ENCODE measurements around the gene LRIT2. TPM values are rescaled to one million over a fixed set of nuclear protein-coding genes. Genes with fewer than 3 reads are reported as not detected.

The LRIT2 gene
- total RNA-seq, 1 donor from 2014 or later: not detected

DNA sequence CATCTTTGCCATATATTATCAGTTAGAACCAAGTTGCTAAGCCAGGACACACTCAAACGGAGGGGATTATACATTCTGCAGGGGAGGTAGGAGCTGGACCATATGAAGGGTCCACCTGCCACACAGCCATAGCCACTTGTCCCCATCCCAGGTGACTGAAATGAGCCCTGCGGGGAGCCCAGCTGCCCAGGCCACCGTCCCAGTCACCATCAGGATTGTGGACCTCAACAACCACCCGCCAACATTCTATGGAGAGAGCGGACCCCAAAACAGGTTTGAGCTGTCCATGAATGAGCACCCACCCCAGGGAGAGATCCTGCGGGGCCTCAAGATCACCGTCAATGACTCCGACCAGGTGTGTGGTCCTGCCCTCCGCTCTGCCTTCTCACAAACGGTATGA, 17.3 kb downstream of the LRIT2 start:
- Mint-ChIP-seq H3K4me1 (no peaks in the 10 kb centered on the region), H3K27ac (no peak overlapping the region), H3K36me3 (ENCODE audit: low read depth) (no peaks in the 10 kb centered on the region), H3K9me3 (no peaks in the 10 kb centered on the region), H3K4me3 (no peak overlapping the region), H3K27me3 (peaks cover 13% of the 10 kb centered on the region)
- intact Hi-C loops (cut with micrococcal nuclease): no loop called here
- no peak for DNase-seq

DNA sequence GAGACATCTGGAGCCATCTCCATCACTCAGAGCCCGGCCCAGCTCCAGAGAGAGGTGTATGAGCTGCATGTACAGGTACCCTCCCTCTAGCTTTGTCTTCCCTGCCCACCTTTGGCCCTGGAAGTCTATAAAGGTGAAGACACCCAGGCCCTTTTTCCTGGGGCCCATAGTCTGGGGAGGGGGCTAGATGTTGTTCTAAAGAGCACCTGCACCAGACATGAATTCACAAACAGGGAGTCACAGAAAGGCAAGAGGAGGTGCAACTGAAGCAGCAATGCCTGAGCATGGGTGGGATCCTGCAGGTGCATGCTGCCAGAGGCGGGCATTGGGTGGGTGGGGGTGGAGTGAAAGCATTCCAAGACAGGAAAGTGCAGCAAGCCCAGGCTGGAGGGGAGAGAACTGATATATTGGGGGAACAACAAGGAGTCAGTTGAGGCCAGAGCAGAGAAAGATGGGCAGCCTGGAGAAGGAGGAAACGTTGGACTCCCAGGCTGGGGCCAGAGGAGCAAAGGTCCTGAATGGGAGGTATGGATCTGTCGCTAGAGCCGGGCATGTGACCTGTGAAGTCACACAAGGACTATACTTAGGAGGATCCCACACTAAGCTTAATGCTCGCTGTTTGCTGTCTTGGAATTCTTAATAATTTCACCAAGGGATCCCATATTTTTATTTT, 19.4 kb downstream of the LRIT2 start:
- Mint-ChIP-seq H3K4me3 (no peak overlapping the region), H3K27me3 (peaks cover 11% of the 10 kb centered on the region), H3K36me3 (ENCODE audit: low read depth) (no peaks in the 10 kb centered on the region), H3K9me3 (no peaks in the 10 kb centered on the region), H3K27ac (no peak overlapping the region), H3K4me1 (no peaks in the 10 kb centered on the region)
- DNase-seq: no peak
- intact Hi-C loops (cut with micrococcal nuclease): loop anchor here (1.0 kb wide), 1 partner anchor 58 kb away; no protein-coding TSS in a partner anchor

DNA sequence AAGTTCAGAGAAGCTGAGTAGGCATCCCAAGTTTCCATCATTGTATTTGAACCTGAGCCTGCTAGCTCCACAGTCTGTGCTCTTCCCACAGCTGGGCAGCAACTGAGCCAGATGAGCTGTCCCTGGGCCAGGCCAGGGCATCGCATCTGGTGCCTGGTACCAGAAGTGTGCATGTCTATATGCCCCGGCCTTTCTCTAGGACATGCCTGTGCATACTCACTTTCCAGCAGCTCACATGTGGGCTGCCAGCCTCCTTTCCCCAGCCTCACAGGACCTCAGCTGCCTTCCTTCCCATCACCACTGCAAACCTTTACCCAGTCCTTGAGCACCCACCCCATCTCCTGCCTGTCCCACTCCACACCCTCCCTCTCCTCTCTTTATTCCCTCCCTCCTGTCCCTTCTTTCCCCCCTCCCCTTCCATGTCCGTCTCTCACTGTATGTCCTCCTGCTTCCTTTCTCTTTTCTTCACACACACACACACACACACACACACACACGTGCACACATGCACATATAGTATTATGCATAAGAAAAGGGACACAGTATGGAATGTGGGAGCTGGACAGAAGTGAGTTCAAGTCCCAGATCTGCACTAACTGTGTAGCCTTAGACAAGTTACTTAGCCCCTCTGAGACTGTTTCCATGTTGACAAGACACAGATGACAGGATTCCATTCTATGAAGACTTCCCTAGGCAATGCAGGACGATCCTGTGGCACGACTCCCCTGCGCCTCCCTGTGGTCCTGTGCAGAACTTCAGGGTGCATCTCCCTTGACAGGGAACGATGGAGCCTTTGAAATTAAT, 20.1 kb downstream of the LRIT2 start:
- no peak overlapping the region for H3K27ac Mint-ChIP-seq
- no peak overlapping the region for H3K4me3 Mint-ChIP-seq
- H3K9me3 Mint-ChIP-seq: no peaks in the 10 kb centered on the region
- DNase-seq: peak; percentile 89
- H3K36me3 Mint-ChIP-seq (ENCODE audit: low read depth): no peaks in the 10 kb centered on the region
- H3K4me1 Mint-ChIP-seq: no peaks in the 10 kb centered on the region
- intact Hi-C loops (cut with micrococcal nuclease): loop anchor here (1.0 kb wide), 1 partner anchor 57 kb away; no protein-coding TSS in a partner anchor
- H3K27me3 Mint-ChIP-seq: peaks cover 14% of the 10 kb centered on the region

DNA sequence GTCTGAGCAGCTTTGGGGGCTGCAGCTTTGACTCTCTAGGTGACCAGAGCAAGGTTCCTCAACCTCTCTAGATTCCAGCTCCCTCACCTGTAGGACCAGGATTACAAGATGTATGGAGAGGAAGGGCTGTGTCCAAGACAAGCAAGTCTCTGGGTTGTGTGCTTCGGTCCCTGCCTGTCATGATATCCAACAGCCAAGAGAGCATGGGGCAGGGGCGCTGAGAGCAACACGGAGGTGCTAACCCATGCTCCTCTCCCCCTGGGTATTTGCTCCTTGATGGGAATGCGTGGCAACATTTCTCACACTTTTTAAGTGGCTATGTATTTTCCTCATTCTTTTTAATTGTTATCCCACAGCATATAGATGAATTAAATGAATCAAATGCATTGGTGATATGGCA, 20.7 kb downstream of the LRIT2 start:
- no peak overlapping the region for H3K4me3 Mint-ChIP-seq
- H3K27me3 Mint-ChIP-seq: peaks cover 16% of the 10 kb centered on the region
- no peaks in the 10 kb centered on the region for H3K36me3 Mint-ChIP-seq (ENCODE audit: low read depth)
- H3K4me1 Mint-ChIP-seq: no peaks in the 10 kb centered on the region
- intact Hi-C loops (cut with micrococcal nuclease): loop anchor here (1.0 kb wide), 1 partner anchor 56 kb away; no protein-coding TSS in a partner anchor
- no peaks in the 10 kb centered on the region for H3K9me3 Mint-ChIP-seq
- no peak overlapping the region for H3K27ac Mint-ChIP-seq
- DNase-seq: no peak

DNA sequence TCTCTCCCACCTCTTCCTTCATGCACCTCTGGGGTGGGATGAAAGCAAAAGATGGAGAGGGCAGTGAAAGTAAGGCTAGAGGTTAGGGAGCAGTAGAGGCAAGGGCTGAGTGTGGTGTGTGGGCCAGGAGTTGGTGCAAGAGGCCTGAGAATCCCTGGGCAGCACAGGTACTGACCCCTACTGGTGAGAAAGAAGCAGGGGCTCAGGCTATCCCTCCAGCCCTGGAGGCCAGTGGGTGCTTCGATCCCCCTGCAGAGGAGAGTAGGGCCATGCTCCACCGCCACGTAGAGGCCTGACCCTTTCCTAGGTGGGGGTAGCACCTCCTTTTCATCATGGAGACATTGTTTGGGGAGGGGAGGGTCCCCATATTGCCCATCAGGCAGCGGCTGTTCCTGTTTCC, 21.2 kb downstream of the LRIT2 start:
- H3K9me3 Mint-ChIP-seq: no peaks in the 10 kb centered on the region
- H3K36me3 Mint-ChIP-seq (ENCODE audit: low read depth): no peaks in the 10 kb centered on the region
- no peak for DNase-seq
- intact Hi-C loops (cut with micrococcal nuclease): no loop called here
- H3K27ac Mint-ChIP-seq: no peak overlapping the region
- no peaks in the 10 kb centered on the region for H3K4me1 Mint-ChIP-seq
- no peak overlapping the region for H3K4me3 Mint-ChIP-seq
- H3K27me3 Mint-ChIP-seq: peaks cover 16% of the 10 kb centered on the region

DNA sequence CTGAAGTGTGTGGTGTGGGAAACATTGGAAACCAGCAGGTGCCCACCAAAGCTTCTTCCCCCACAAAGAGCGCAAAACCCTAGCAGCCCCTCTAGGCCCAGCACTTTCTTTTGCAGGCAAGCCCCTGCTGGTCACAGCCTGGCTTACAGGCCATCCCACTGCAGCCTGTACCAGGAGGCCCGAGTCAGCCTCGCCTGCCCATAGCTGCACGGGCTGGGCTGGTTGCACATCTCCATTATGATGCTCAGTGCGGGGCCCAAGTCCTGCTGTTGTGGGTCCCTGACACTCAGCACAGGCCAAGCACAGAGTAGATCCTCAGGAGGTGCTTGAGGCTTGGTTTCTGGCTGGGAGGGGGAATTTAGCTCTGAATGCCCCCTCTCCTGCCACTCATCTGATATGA, 23.0 kb downstream of the LRIT2 start:
- intact Hi-C loops (cut with micrococcal nuclease): no loop called here
- H3K36me3 Mint-ChIP-seq (ENCODE audit: low read depth): no peaks in the 10 kb centered on the region
- no peak overlapping the region for H3K4me3 Mint-ChIP-seq
- H3K27ac Mint-ChIP-seq: no peak overlapping the region
- DNase-seq: no peak
- no peaks in the 10 kb centered on the region for H3K9me3 Mint-ChIP-seq
- peaks cover 21% of the 10 kb centered on the region for H3K27me3 Mint-ChIP-seq
- H3K4me1 Mint-ChIP-seq: no peaks in the 10 kb centered on the region

DNA sequence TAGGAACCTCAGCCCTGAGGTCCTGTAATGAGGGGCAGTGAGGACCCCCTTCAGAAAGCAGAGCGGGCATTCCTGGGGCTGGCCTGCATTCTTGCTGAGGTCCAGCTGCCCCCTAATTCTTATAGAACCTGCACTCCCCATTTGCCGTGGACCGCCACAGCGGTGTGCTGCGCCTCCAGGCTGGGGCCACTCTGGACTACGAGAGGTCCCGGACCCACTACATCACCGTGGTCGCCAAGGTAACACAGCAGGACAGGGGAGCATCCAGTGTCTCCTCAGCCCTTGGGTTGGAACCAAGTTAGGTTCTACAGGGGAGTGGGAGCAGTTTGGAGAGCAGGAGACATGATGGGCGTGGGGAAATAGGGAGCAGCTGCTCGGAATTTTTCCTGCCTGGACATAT, 23.7 kb downstream of the LRIT2 start:
- H3K27me3 Mint-ChIP-seq: peaks cover 21% of the 10 kb centered on the region
- intact Hi-C loops (cut with micrococcal nuclease): no loop called here

DNA sequence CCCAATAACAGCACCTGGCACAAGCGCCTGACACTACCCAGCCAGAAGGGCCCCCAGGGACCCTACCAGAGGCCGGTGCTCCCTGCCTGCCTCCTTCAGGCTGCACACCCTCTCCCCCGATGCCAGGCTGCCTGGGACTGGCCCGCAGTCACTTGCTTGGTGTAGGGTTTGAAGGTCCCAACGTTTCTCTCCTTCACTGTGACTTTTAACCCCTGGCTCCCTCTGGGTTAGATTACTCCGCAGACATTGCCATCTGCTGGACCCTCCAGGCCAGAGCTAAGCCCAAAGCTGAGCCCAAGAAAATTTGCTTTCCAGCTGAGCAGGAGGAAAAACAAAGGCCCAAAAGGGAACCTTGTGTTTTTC, 24.1 kb downstream of the LRIT2 start:
- intact Hi-C loops (cut with micrococcal nuclease): no loop called here
- H3K9me3 Mint-ChIP-seq: no peaks in the 10 kb centered on the region
- H3K4me1 Mint-ChIP-seq: no peaks in the 10 kb centered on the region
- H3K36me3 Mint-ChIP-seq (ENCODE audit: low read depth): no peaks in the 10 kb centered on the region
- peaks cover 25% of the 10 kb centered on the region for H3K27me3 Mint-ChIP-seq
- no peak overlapping the region for H3K4me3 Mint-ChIP-seq
- H3K27ac Mint-ChIP-seq: no peak overlapping the region
- no peak for DNase-seq

More for the DNA sequence above, 23.7 kb downstream of the LRIT2 start:
- H3K27ac Mint-ChIP-seq: no peak overlapping the region
- no peak for DNase-seq
- no peaks in the 10 kb centered on the region for H3K4me1 Mint-ChIP-seq
- H3K36me3 Mint-ChIP-seq (ENCODE audit: low read depth): no peaks in the 10 kb centered on the region
- no peak overlapping the region for H3K4me3 Mint-ChIP-seq
- no peaks in the 10 kb centered on the region for H3K9me3 Mint-ChIP-seq

DNA sequence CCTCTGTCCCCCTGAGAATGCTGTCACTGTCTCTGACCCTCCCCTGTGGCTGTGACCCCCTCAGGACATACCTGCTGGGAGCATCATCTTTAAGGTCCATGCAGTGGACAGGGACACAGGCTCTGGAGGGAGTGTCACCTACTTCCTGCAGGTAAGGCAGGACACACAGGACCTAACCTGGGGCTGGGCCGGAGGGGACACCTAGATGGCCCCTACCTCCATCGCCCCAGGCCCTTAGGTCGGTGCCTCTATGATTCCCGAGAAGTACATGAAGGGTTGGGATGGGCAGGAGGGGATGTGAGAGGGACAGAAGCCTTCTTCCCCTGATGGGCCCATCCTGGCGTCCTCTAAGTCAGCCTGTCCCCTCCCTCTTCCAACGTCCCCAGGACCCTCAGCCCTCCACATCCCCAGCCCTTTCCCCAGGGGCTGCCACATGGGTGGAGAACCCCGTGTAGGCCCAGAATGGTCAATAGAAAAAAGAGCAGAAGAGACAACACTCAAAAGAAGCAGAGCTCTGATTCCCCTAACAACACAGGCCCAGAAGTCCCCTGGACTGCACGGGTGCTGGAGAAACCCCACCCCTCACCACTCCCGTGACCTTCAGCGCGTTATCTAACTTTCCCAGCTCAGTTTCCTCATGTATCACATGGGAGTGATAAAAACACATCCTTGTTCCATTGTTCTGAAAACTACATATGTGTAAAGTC, 24.7 kb downstream of the LRIT2 start:
- H3K4me3 Mint-ChIP-seq: no peak overlapping the region
- no peak overlapping the region for H3K27ac Mint-ChIP-seq
- intact Hi-C loops (cut with micrococcal nuclease): no loop called here

DNA sequence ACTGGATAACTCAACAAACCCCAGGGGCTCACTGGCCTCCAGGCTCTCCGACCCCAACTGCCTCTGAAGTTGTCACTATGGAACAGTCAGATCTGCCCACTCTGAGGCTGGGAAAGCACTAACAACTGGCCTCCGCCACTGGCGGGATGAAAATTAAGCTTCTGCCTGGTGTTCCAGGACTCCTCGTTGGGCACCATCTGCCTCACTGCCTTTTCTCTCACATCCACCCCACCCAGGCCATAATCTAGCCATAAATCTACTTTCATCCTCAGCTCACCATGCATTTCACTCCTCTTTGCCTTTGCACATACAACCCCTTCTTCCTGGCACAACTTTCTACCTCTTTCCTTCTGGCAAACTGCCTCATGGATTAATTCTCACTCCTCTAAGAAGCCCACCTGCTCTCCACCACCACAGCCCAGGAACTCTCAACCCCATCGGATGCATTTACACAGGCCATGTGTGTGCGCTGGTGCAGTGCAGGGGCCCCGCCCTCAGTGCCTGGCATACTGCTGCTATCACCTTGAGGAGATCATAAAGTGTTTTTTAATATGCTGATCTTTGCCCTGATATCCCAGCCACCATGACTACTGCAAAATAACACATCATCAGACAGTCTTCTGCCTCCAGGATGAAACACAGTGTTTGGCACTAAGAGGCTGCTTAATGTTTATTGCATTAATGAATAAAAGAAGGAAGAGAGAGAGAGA, 27.0 kb downstream of the LRIT2 start:
- intact Hi-C loops (cut with micrococcal nuclease): no loop called here
- Mint-ChIP-seq H3K9me3 (no peaks in the 10 kb centered on the region), H3K36me3 (ENCODE audit: low read depth) (no peaks in the 10 kb centered on the region), H3K4me1 (no peaks in the 10 kb centered on the region), H3K27me3 (peaks cover 45% of the 10 kb centered on the region), H3K27ac (no peak overlapping the region), H3K4me3 (no peak overlapping the region)
- DNase-seq: no peak

More for the DNA sequence above, 24.7 kb downstream of the LRIT2 start:
- DNase-seq: no peak
- peaks cover 28% of the 10 kb centered on the region for H3K27me3 Mint-ChIP-seq
- no peaks in the 10 kb centered on the region for H3K4me1 Mint-ChIP-seq
- no peaks in the 10 kb centered on the region for H3K36me3 Mint-ChIP-seq (ENCODE audit: low read depth)
- no peaks in the 10 kb centered on the region for H3K9me3 Mint-ChIP-seq

DNA sequence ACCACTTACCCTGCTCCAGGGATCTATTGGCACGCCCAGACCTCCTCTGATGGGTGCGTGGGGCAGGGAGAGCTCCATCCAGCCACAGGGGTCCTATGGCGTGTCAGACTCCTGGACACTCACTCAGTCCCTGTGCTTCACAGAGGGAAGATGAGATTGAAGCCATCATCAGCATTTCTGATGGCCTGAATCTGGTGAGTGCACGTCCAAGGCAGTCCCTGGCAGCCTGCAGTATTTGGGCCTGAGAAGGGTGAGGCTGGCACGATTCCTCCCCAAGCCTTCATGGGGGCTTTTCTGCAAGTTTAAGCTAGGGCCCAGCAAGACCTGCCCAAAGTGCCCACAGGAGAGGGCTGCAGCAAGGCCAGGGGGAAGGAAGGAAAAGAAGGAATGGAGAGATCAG, 27.7 kb downstream of the LRIT2 start:
- H3K27ac Mint-ChIP-seq: no peak overlapping the region

DNA sequence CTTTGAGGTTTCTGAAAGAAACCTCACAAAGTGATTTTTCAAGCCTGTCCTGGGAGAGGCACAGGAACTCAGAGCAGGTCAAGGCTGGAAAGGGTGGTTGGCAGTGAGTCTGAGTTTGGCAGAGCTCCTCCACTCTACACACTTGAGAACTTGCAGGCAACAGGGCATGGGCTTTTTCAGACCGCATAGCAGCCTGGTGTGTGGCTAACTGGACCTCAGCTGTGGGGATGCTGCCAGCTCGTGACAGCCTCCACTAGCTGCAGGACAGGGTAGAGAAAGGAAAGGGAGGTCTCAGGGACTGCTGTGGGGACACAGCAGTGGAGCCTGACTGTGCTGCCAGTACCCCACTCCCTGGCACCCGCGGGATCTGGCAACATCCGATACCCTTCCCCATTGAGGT, 28.4 kb downstream of the LRIT2 start:
- intact Hi-C loops (cut with micrococcal nuclease): no loop called here
- Mint-ChIP-seq H3K36me3 (ENCODE audit: low read depth) (no peaks in the 10 kb centered on the region), H3K9me3 (no peaks in the 10 kb centered on the region), H3K4me1 (no peaks in the 10 kb centered on the region), H3K27me3 (peaks cover 52% of the 10 kb centered on the region), H3K27ac (no peak overlapping the region), H3K4me3 (no peak overlapping the region)
- no peak for DNase-seq

More for the DNA sequence above, 27.7 kb downstream of the LRIT2 start:
- Mint-ChIP-seq H3K9me3 (no peaks in the 10 kb centered on the region), H3K27me3 (peaks cover 49% of the 10 kb centered on the region), H3K4me3 (no peak overlapping the region), H3K36me3 (ENCODE audit: low read depth) (no peaks in the 10 kb centered on the region), H3K4me1 (no peaks in the 10 kb centered on the region)
- DNase-seq: no peak
- intact Hi-C loops (cut with micrococcal nuclease): no loop called here

DNA sequence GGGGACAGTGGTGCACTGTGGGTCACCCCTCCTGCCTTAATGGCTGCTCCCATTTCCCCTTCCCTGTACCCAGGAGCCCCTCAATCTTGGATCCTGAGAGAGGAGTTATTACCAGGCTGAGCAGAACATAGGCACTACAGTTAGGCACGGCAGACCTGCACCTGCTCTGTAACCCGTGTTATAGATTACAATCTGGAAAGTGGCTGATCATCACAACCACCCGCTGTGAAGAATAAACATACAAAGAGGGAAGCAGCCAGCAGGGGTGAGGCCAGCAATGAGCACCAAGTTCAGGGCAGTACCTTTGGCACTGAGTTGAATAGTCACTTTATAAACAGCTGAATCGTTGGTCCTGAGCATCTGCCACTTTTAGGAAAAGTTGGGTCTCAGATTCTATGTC, 29.3 kb downstream of the LRIT2 start:
- intact Hi-C loops (cut with micrococcal nuclease): no loop called here
- H3K36me3 Mint-ChIP-seq (ENCODE audit: low read depth): no peaks in the 10 kb centered on the region
- DNase-seq: no peak
- H3K27me3 Mint-ChIP-seq: peaks cover 56% of the 10 kb centered on the region
- H3K4me1 Mint-ChIP-seq: peaks cover 5% of the 10 kb centered on the region
- no peak overlapping the region for H3K27ac Mint-ChIP-seq
- H3K9me3 Mint-ChIP-seq: no peaks in the 10 kb centered on the region
- H3K4me3 Mint-ChIP-seq: no peak overlapping the region
